ENCODE measurements around the gene THADA.

Gene THADA

GRCh38 chr2:43399515-43400264 lies 196.1 kb downstream of the THADA start:
- no peak overlapping the region for H3K4me3 ChIP-seq (ENCODE audit: low read depth, low read length, poor library complexity, severe bottlenecking)
- no peaks in the 10 kb centered on the region for H3K79me2 ChIP-seq (ENCODE audit: insufficient read depth, low read length)
- H3K4me2 ChIP-seq (ENCODE audit: low read length) = no peak overlapping the region
- no peak overlapping the region for H3K27ac ChIP-seq (ENCODE audit: low read depth, low read length, poor library complexity, severe bottlenecking)
- TF ChIP-seq CTCF (IDR thresholded peaks at IDR 0.05; ENCODE audit: low read length) = no peak
- no peak for TF ChIP-seq EZH2 (IDR thresholded peaks at IDR 0.05; ENCODE audit: borderline replicate concordance, low read length)
- H3F3A ChIP-seq (ENCODE audit: insufficient read depth, low read length) = no peaks in the 10 kb centered on the region
- H4K20me1 ChIP-seq (ENCODE audit: insufficient read depth, low read length) = no peaks in the 10 kb centered on the region
- H3K9ac ChIP-seq (ENCODE audit: low read length) = no peak overlapping the region
- H3K27me3 ChIP-seq (ENCODE audit: insufficient read depth, low read length) = no peaks in the 10 kb centered on the region
- H3K4me1 ChIP-seq (ENCODE audit: insufficient read depth, low read length, severe bottlenecking) = peaks cover 27% of the 10 kb centered on the region
- H3K9me2 ChIP-seq (ENCODE audit: low read depth, low read length) = no peaks in the 10 kb centered on the region
- no peaks in the 10 kb centered on the region for H3K9me3 ChIP-seq (ENCODE audit: low read length)
- peaks cover 9% of the 10 kb centered on the region; the same call in 1 of the 2 replicates for H3K36me3 ChIP-seq (ENCODE audit: insufficient read depth, low read length)
- no peak overlapping the region for H2AFZ ChIP-seq (ENCODE audit: low read length)

- no peaks in the 10 kb centered on the region for H3F3A ChIP-seq (ENCODE audit: insufficient read depth, low read length)
- TF ChIP-seq CTCF (IDR thresholded peaks at IDR 0.05; ENCODE audit: low read length) = no peak
- no peaks in the 10 kb centered on the region for H3K27me3 ChIP-seq (ENCODE audit: insufficient read depth, low read length)
- H3K4me2 ChIP-seq (ENCODE audit: low read length) = no peak overlapping the region
- no peak overlapping the region for H3K9ac ChIP-seq (ENCODE audit: low read length)
- no peak overlapping the region for H2AFZ ChIP-seq (ENCODE audit: low read length)
- H3K4me1 ChIP-seq (ENCODE audit: insufficient read depth, low read length, severe bottlenecking) = peaks cover 27% of the 10 kb centered on the region
- no peaks in the 10 kb centered on the region for H3K9me2 ChIP-seq (ENCODE audit: low read depth, low read length)
- H3K79me2 ChIP-seq (ENCODE audit: insufficient read depth, low read length) = no peaks in the 10 kb centered on the region
- no peak overlapping the region for H3K27ac ChIP-seq (ENCODE audit: low read depth, low read length, poor library complexity, severe bottlenecking)
- H4K20me1 ChIP-seq (ENCODE audit: insufficient read depth, low read length) = no peaks in the 10 kb centered on the region
- peaks cover 10% of the 10 kb centered on the region; the same call in 1 of the 2 replicates for H3K36me3 ChIP-seq (ENCODE audit: insufficient read depth, low read length)
- H3K9me3 ChIP-seq (ENCODE audit: low read length) = no peaks in the 10 kb centered on the region
- H3K4me3 ChIP-seq (ENCODE audit: low read depth, low read length, poor library complexity, severe bottlenecking) = no peak overlapping the region
Observed at GRCh38 chr2:43399098-43399497, 196.7 kb downstream of the THADA start.

GRCh38 chr2:43397821-43398220 lies 198.0 kb downstream of the THADA start:
- Histone ChIP-seq H3K9me2 (ENCODE audit: low read depth, low read length) (no peaks in the 10 kb centered on the region), H3K4me2 (ENCODE audit: low read length) (no peak overlapping the region), H3K36me3 (ENCODE audit: insufficient read depth, low read length) (peaks cover 18% of the 10 kb centered on the region; the same call in 1 of the 2 replicates), H3K79me2 (ENCODE audit: insufficient read depth, low read length) (no peaks in the 10 kb centered on the region), H3K4me3 (ENCODE audit: low read depth, low read length, poor library complexity, severe bottlenecking) (no peak overlapping the region), H3F3A (ENCODE audit: insufficient read depth, low read length) (no peaks in the 10 kb centered on the region), H4K20me1 (ENCODE audit: insufficient read depth, low read length) (no peaks in the 10 kb centered on the region), H2AFZ (ENCODE audit: low read length) (no peak overlapping the region), H3K9ac (ENCODE audit: low read length) (no peak overlapping the region), H3K4me1 (ENCODE audit: insufficient read depth, low read length, severe bottlenecking) (peaks cover 15% of the 10 kb centered on the region), H3K9me3 (ENCODE audit: low read length) (no peaks in the 10 kb centered on the region), H3K27ac (ENCODE audit: low read depth, low read length, poor library complexity, severe bottlenecking) (no peak overlapping the region), H3K27me3 (ENCODE audit: insufficient read depth, low read length) (no peaks in the 10 kb centered on the region)
- no peak for TF ChIP-seq EZH2 (IDR thresholded peaks at IDR 0.05; ENCODE audit: borderline replicate concordance, low read length)
- no peak for TF ChIP-seq CTCF (IDR thresholded peaks at IDR 0.05; ENCODE audit: low read length)
